Activated naive CD8-positive, alpha-beta T cell treated with anti-CD3 and anti-CD28 coated beads, Interleukin-2, amount 10 ng/mL, durations not matched to agents 7 days and 5 days (primary cell): Measurements from ENCODE around the gene APOBEC4. TPM values are rescaled to one million over a fixed set of nuclear protein-coding genes. Genes with fewer than 3 reads are reported as not detected.

Experiments used
- ATAC-seq: fragments of 150-1000 bp; cut with Tn5 transposase; one replicate; pipeline ENCODE4 v1.10.0; 2021; ENCODE audit warnings: low read depth, moderate library complexity
- POLR2A ChIA-PET: fragments of 350-600 bp; sonication (Branson Sonifier 250); formaldehyde crosslinking; loops from one replicate; lab custom pipeline; 2021; ENCODE audit warnings: antibody characterized with exemption; lab: Charles Lee
- DNase-seq: peaks from one replicate; pipeline ENCODE4 v3.0.0; 2021
- H3K27ac Mint-ChIP-seq: one replicate; pipeline ENCODE4 v1.8.0; 2022; ENCODE audit warnings: mild to moderate bottlenecking, mixed read lengths
- H3K27me3 Mint-ChIP-seq: one replicate; pipeline ENCODE4 v1.8.0; 2022; ENCODE audit warnings: mild to moderate bottlenecking, moderate library complexity, mixed read lengths
- H3K36me3 Mint-ChIP-seq: one replicate; pipeline ENCODE4 v1.8.0; 2021; ENCODE audit warnings: mild to moderate bottlenecking, mixed read lengths
- H3K4me1 Mint-ChIP-seq: one replicate; pipeline ENCODE4 v1.8.0; 2021; ENCODE audit warnings: mixed read lengths
- H3K4me3 Mint-ChIP-seq: one replicate; pipeline ENCODE4 v1.8.0; 2022; ENCODE audit warnings: mild to moderate bottlenecking, moderate library complexity, mixed read lengths
- H3K9me3 Mint-ChIP-seq: one replicate; pipeline ENCODE4 v1.8.0; 2021; ENCODE audit warnings: mixed read lengths
- total RNA-seq, 2 experiments: library from RNA; stranded (reverse); gene quantifications; one replicate each; pipeline ENCODE4 v1.2.3, GENCODE V29; 2021

APOBEC4 gene
- total RNA-seq, 2 experiments from 2014 or later: not detected

GRCh38 chr1:183654706-183655105 is 1.6 kb upstream of the APOBEC4 start:
- Mint-ChIP-seq H3K9me3 (no peaks in the 10 kb centered on the region), H3K36me3 (peaks cover 2% of the 10 kb centered on the region), H3K27me3 (no peaks in the 10 kb centered on the region), H3K27ac (no peak overlapping the region), H3K4me1 (peaks cover 32% of the 10 kb centered on the region), H3K4me3 (no peak overlapping the region)
- POLR2A ChIA-PET: interaction anchor here (1.0 to 1.2 kb wide), 2 partner anchors 30 to 176 kb away, joined by 3 read pairs; no protein-coding TSS in a partner anchor
- DNase-seq: no peak
- no peak for ATAC-seq

DNA sequence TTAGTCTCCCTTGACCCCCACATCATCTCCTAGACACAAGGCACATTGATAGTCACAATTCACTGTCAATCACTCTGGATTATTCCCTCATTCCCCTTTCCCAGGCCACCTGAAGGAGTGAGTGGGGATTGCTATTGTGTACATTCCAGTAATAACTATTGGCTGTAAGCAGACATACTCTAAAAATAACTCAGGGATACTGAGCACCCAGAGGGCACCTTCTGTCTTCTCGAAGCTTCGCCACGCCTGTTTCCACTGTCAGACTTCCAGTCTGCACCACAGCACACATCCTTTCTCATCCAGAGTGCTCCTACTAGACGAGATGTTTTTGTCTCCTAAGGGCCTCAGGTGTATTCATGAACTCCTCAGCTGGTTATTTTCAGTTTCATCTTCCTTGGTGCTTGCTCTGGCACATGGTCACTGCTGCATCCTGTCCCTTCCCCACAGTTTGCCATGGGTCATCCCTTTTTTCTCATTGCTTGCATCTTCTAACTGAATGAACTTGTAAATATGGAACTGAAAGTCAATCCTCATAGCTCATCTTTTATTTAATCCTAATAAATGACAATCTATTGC is 848 bp upstream of the APOBEC4 start:
- POLR2A ChIA-PET: interaction anchor here (1.2 to 1.3 kb wide), 2 partner anchors 20 to 175 kb away, joined by 3 to 6 read pairs; no protein-coding TSS in a partner anchor
- ATAC-seq (no peak), DNase-seq (no peak)
- Mint-ChIP-seq H3K4me1 (peaks cover 32% of the 10 kb centered on the region), H3K27ac (peak overlapping the region; percentile 5), H3K36me3 (peaks cover 2% of the 10 kb centered on the region), H3K4me3 (no peak overlapping the region), H3K9me3 (no peaks in the 10 kb centered on the region), H3K27me3 (no peaks in the 10 kb centered on the region)

DNA sequence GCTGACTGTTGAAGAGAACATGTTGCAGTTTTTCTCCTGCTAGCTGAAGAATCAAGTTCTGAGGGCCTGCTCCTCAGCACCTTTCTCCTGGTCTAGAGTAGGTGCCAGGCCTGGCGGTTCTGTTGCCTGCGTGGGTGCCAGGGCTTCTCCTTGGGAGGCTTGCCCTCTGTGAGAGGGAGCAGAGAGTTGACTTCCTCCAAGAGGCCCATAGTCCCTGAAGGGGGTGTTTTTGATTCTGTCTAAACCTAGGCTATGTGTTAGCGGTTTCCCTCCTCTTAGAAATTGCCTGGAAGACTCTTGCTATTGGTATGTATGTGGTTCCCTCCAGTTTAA is 312 bp upstream of the APOBEC4 start:
- DNase-seq (no peak), ATAC-seq (no peak)
- H3K9me3 Mint-ChIP-seq: no peaks in the 10 kb centered on the region
- POLR2A ChIA-PET: interaction anchor here (0.6 to 1.3 kb wide), 3 partner anchors 20 to 1392 kb away, joined by 3 to 6 read pairs (median 5); no protein-coding TSS in a partner anchor
- H3K36me3 Mint-ChIP-seq: peaks cover 2% of the 10 kb centered on the region
- no peak overlapping the region for H3K4me3 Mint-ChIP-seq
- no peaks in the 10 kb centered on the region for H3K27me3 Mint-ChIP-seq
- H3K27ac Mint-ChIP-seq: peak overlapping the region; percentile 5
- H3K4me1 Mint-ChIP-seq: peaks cover 32% of the 10 kb centered on the region

- Mint-ChIP-seq H3K27ac (peak overlapping the region; percentile 58), H3K36me3 (peaks cover 2% of the 10 kb centered on the region), H3K9me3 (no peaks in the 10 kb centered on the region), H3K27me3 (no peaks in the 10 kb centered on the region), H3K4me3 (peak overlapping the region; percentile 35), H3K4me1 (peaks cover 32% of the 10 kb centered on the region)
- DNase-seq (no peak), ATAC-seq (peak; percentile 73)
- POLR2A ChIA-PET: no interaction called here
Observed at GRCh38 chr1:183652107-183652506, 1.0 kb downstream of the APOBEC4 start.

DNA sequence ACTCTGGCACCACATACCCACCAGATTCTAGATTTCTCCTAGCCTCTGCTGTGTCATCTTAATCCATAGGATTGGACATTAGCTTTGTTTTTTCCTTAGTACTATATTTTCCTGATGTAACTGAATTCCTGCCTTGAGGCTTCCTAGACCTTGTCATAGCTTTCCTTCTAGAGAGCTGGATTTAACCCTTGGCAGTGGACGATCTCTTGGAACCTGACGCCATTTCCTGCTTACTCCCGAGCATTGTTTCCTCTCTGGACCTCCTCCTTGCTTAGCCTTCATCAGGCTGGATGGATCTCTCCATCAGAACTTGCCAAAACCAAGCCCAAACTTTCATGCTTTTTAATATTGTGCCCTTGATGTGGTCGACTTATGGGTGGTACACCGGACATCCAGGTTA is 1.5 kb downstream of the APOBEC4 start:
- Mint-ChIP-seq H3K4me3 (peak overlapping the region; percentile 35), H3K27ac (peak overlapping the region; percentile 58), H3K9me3 (no peaks in the 10 kb centered on the region), H3K4me1 (peaks cover 32% of the 10 kb centered on the region), H3K36me3 (peaks cover 2% of the 10 kb centered on the region), H3K27me3 (no peaks in the 10 kb centered on the region)
- DNase-seq: no peak
- POLR2A ChIA-PET: no interaction called here
- no peak for ATAC-seq

- Mint-ChIP-seq H3K27me3 (no peaks in the 10 kb centered on the region), H3K36me3 (peaks cover 2% of the 10 kb centered on the region), H3K9me3 (no peaks in the 10 kb centered on the region), H3K4me1 (peaks cover 19% of the 10 kb centered on the region), H3K4me3 (no peak overlapping the region), H3K27ac (no peak overlapping the region)
- DNase-seq: no peak
- POLR2A ChIA-PET: no interaction called here
- ATAC-seq: no peak
Observed at GRCh38 chr1:183648042-183648441, 5.1 kb downstream of the APOBEC4 start.

- DNase-seq (no peak), ATAC-seq (no peak)
- POLR2A ChIA-PET: no interaction called here
- Mint-ChIP-seq H3K9me3 (no peaks in the 10 kb centered on the region), H3K27me3 (no peaks in the 10 kb centered on the region), H3K36me3 (peaks cover 1% of the 10 kb centered on the region), H3K4me3 (no peak overlapping the region), H3K27ac (no peak overlapping the region), H3K4me1 (peaks cover 6% of the 10 kb centered on the region)
Observed at GRCh38 chr1:183646776-183647175, 6.3 kb downstream of the APOBEC4 start.

GRCh38 chr1:183645531-183645930 is 7.6 kb downstream of the APOBEC4 start:
- Mint-ChIP-seq H3K27ac (no peak overlapping the region), H3K4me3 (no peak overlapping the region), H3K4me1 (no peaks in the 10 kb centered on the region), H3K9me3 (no peaks in the 10 kb centered on the region), H3K27me3 (no peaks in the 10 kb centered on the region), H3K36me3 (no peaks in the 10 kb centered on the region)
- DNase-seq: no peak
- POLR2A ChIA-PET: no interaction called here
- no peak for ATAC-seq

DNA sequence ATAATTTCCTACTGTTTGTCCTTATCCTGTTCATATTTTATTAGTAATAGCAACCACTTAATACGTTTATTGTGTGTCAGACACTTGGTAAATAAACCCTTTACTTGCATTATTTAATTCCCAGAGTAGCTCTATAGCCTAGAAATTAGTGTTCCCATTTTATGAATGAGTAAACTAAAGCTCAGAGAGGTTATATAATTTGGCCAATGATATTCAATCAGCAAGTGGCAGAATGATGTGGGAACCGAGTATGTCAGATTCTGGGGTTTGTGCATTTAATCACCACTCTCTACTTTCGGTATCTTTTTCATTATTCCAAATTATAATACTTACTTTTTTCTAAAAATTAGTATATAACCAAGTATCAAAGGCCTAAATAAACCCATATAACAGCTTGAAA is 10.9 kb downstream of the APOBEC4 start:
- no peak overlapping the region for H3K27ac Mint-ChIP-seq
- DNase-seq: no peak
- H3K9me3 Mint-ChIP-seq: no peaks in the 10 kb centered on the region
- ATAC-seq: no peak
- peaks cover 2% of the 10 kb centered on the region for H3K36me3 Mint-ChIP-seq
- H3K4me3 Mint-ChIP-seq: no peak overlapping the region
- POLR2A ChIA-PET: no interaction called here
- peaks cover 10% of the 10 kb centered on the region for H3K27me3 Mint-ChIP-seq
- H3K4me1 Mint-ChIP-seq: peaks cover under 1% of the 10 kb centered on the region

- H3K4me1 Mint-ChIP-seq: peaks cover 13% of the 10 kb centered on the region
- POLR2A ChIA-PET: no interaction called here
- peaks cover 2% of the 10 kb centered on the region for H3K36me3 Mint-ChIP-seq
- no peak overlapping the region for H3K27ac Mint-ChIP-seq
- no peak for DNase-seq
- no peak for ATAC-seq
- H3K4me3 Mint-ChIP-seq: no peak overlapping the region
- H3K9me3 Mint-ChIP-seq: no peaks in the 10 kb centered on the region
- H3K27me3 Mint-ChIP-seq: peaks cover 22% of the 10 kb centered on the region
Observed at GRCh38 chr1:183640193-183640592, 12.9 kb downstream of the APOBEC4 start.

DNA sequence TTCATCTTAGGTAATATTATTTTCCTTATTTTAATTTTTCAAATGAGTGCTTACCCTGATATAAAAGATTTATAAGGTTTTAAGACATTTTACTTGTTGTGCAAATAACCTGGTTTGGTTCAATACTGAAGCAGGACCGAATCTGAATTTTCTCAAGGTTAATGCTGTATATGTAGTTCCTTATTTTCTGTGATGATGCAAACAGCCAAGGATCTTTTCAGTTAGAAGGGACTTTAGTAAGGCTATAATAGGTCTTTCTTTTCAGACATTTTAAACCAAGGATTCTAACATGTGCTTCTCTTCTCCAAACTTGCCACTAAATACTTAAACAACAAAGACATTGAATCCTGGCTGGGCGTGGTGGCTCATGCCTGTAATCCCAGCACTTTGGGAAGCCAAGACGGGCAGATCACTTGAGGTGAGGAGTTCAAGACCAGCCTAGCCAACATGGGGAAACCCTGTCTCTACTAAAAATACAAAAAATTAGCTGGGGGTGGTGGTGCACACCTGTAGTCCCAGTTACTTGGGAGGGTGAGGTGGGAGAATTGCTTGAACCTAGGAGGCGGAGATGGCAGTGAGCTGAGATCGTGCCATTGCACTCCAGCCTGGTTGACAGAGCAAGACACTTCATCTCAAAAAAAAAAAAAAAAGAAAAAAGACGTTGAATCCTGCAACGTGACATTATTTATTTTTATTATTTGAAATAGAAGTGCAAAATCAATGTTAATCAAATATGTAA is 14.3 kb downstream of the APOBEC4 start:
- no peak for ATAC-seq
- peaks cover 13% of the 10 kb centered on the region for H3K4me1 Mint-ChIP-seq
- H3K27me3 Mint-ChIP-seq: peaks cover 22% of the 10 kb centered on the region
- no peak overlapping the region for H3K4me3 Mint-ChIP-seq
- no peaks in the 10 kb centered on the region for H3K9me3 Mint-ChIP-seq
- no peak overlapping the region for H3K27ac Mint-ChIP-seq
- peaks cover 3% of the 10 kb centered on the region for H3K36me3 Mint-ChIP-seq
- no peak for DNase-seq
- POLR2A ChIA-PET: no interaction called here

- no peak for ATAC-seq
- H3K9me3 Mint-ChIP-seq: no peaks in the 10 kb centered on the region
- H3K27me3 Mint-ChIP-seq: peaks cover 22% of the 10 kb centered on the region
- DNase-seq: no peak
- H3K4me3 Mint-ChIP-seq: peak overlapping the region; percentile 100
- H3K27ac Mint-ChIP-seq: no peak overlapping the region
- peaks cover 19% of the 10 kb centered on the region for H3K4me1 Mint-ChIP-seq
- POLR2A ChIA-PET: interaction anchor here (0.6 kb wide), 1 partner anchor 400 kb away, joined by 3 read pairs; no protein-coding TSS in a partner anchor
- peaks cover 12% of the 10 kb centered on the region for H3K36me3 Mint-ChIP-seq
Observed at GRCh38 chr1:183636783-183637182, 16.3 kb downstream of the APOBEC4 start.

- POLR2A ChIA-PET: interaction anchor here (1.0 to 4.4 kb wide), 3 partner anchors 164 to 797 kb away, joined by 3 to 21 read pairs (median 4); partner anchors contain the start of gene SMG7
- peak overlapping the region; percentile 100 for H3K4me3 Mint-ChIP-seq
- no peak for ATAC-seq
Observed at GRCh38 chr1:183636334-183636682, 16.8 kb downstream of the APOBEC4 start.

More at GRCh38 chr1:183636334-183636682, 16.8 kb downstream of the APOBEC4 start:
- Mint-ChIP-seq H3K27ac (peak overlapping the region; percentile 100), H3K4me1 (peaks cover 21% of the 10 kb centered on the region), H3K9me3 (no peaks in the 10 kb centered on the region), H3K27me3 (peaks cover 22% of the 10 kb centered on the region), H3K36me3 (peaks cover 13% of the 10 kb centered on the region)
- no peak for DNase-seq
